ENCODE results near the gene TMEM94. TPM values are rescaled to one million over a fixed set of nuclear protein-coding genes. Genes with fewer than 3 reads are reported as not detected.

The TMEM94 gene
- total and polyA plus RNA-seq, 2 experiments from 2014 or later = 43.5 to 53.5 TPM

- Histone ChIP-seq H3K4me3 (no peak overlapping the region), H3K9me2 (replicated peaks; ENCODE audit: insufficient read depth) (no peaks in the 10 kb centered on the region), H3K4me1 (ENCODE audit: insufficient read depth) (no peaks in the 10 kb centered on the region), H3K36me3 (replicated peaks; ENCODE audit: insufficient read depth, low read depth) (no peaks in the 10 kb centered on the region), H2AFZ (no peak overlapping the region), H3K27ac (no peak overlapping the region), H3K79me2 (no peaks in the 10 kb centered on the region), H4K20me1 (ENCODE audit: insufficient read depth, poor library complexity, severe bottlenecking) (no peaks in the 10 kb centered on the region), H3K27me3 (no peaks in the 10 kb centered on the region), H3K4me2 (no peak overlapping the region), H3K9me3 (ENCODE audit: low read depth) (no peaks in the 10 kb centered on the region)
- 91% methylated on average over 5 of the region's 5 CpGs for WGBS (ENCODE audit: low lambda C conversion rate, missing lambda C conversion rate)
- TF ChIP-seq EZH2phosphoT487 (IDR thresholded peaks at IDR 0.05; ENCODE audit: low read depth, severe bottlenecking, unreplicated experiment) (no peak), EZH2 (IDR thresholded peaks at IDR 0.05; ENCODE audit: borderline replicate concordance) (no peak), CTCF (IDR thresholded peaks at IDR 0.05; ENCODE audit: poor library complexity) (no peak)
- DNase-seq (ENCODE audit: low spot score) = no peak
These were observed 44.9 kb upstream of the TMEM94 start for GRCh38 chr17:75411328-75412067.

GRCh38 chr17:75412455-75413317, 43.7 kb upstream of the TMEM94 start:
- H3K9me2 ChIP-seq (replicated peaks; ENCODE audit: insufficient read depth) = no peaks in the 10 kb centered on the region
- DNase-seq (ENCODE audit: low spot score) = peak; percentile 78
- no peaks in the 10 kb centered on the region for H4K20me1 ChIP-seq (ENCODE audit: insufficient read depth, poor library complexity, severe bottlenecking)
- no peak overlapping the region for H3K27ac ChIP-seq
- no peaks in the 10 kb centered on the region for H3K36me3 ChIP-seq (replicated peaks; ENCODE audit: insufficient read depth, low read depth)
- H3K9me3 ChIP-seq (ENCODE audit: low read depth) = no peaks in the 10 kb centered on the region
- peak; percentile 83 for TF ChIP-seq CTCF (IDR thresholded peaks at IDR 0.05; ENCODE audit: poor library complexity)
- TF ChIP-seq EZH2 (IDR thresholded peaks at IDR 0.05; ENCODE audit: borderline replicate concordance) = no peak
- no peak for TF ChIP-seq EZH2phosphoT487 (IDR thresholded peaks at IDR 0.05; ENCODE audit: low read depth, severe bottlenecking, unreplicated experiment)
- H2AFZ ChIP-seq = peak overlapping the region; percentile 52
- H3K79me2 ChIP-seq = no peaks in the 10 kb centered on the region
- peak overlapping the region; percentile 75 for H3K4me2 ChIP-seq
- no peaks in the 10 kb centered on the region for H3K27me3 ChIP-seq
- no peaks in the 10 kb centered on the region for H3K4me1 ChIP-seq (ENCODE audit: insufficient read depth)
- WGBS (ENCODE audit: low lambda C conversion rate, missing lambda C conversion rate) = 7% methylated on average over 8 of the region's 8 CpGs
- no peak overlapping the region for H3K4me3 ChIP-seq

- no peaks in the 10 kb centered on the region for H3K9me2 ChIP-seq (replicated peaks; ENCODE audit: insufficient read depth)
- no peaks in the 10 kb centered on the region for H3K79me2 ChIP-seq
- DNase-seq (ENCODE audit: low spot score) = no peak
- TF ChIP-seq EZH2phosphoT487 (IDR thresholded peaks at IDR 0.05; ENCODE audit: low read depth, severe bottlenecking, unreplicated experiment) (no peak), EZH2 (IDR thresholded peaks at IDR 0.05; ENCODE audit: borderline replicate concordance) (no peak), CTCF (IDR thresholded peaks at IDR 0.05; ENCODE audit: poor library complexity) (no peak)
- H3K4me3 ChIP-seq = no peak overlapping the region
- no peaks in the 10 kb centered on the region for H4K20me1 ChIP-seq (ENCODE audit: insufficient read depth, poor library complexity, severe bottlenecking)
- no peaks in the 10 kb centered on the region for H3K36me3 ChIP-seq (replicated peaks; ENCODE audit: insufficient read depth, low read depth)
- no peak overlapping the region for H3K4me2 ChIP-seq
- 83% methylated on average over 1 of the region's 1 CpG for WGBS (ENCODE audit: low lambda C conversion rate, missing lambda C conversion rate)
- H3K27me3 ChIP-seq = no peaks in the 10 kb centered on the region
- no peak overlapping the region for H2AFZ ChIP-seq
- no peak overlapping the region for H3K27ac ChIP-seq
- H3K4me1 ChIP-seq (ENCODE audit: insufficient read depth) = no peaks in the 10 kb centered on the region
- H3K9me3 ChIP-seq (ENCODE audit: low read depth) = no peaks in the 10 kb centered on the region
These were observed 41.9 kb upstream of the TMEM94 start for GRCh38 chr17:75414488-75414887.

Data from hepatocyte (in vitro differentiated cells).